Measurements from ENCODE around the gene CFDP1.

The CFDP1 gene

GRCh38 chr16:75248536-75249380, 184.5 kb downstream of the CFDP1 start:
- DNase-seq, result no peak

DNA sequence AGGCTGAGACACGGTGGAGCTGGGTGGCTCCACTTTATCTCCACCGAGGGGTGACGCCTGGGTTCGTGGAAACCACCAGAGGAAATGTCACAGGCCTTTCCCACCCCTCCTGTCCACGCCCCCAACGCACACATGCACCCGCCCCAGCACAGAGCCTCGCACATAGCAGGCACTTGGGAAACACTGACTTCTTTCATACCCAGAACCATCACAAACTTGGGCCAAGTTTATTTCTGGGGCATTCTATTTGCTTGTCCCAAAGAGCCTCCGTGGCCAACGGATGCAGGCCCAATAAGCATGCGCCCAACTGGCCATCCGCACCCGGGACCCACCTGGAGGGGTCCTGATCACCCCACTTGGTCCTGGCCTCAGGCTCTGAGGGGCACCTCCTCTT, 185.2 kb downstream of the CFDP1 start:
- DNase-seq, result no peak

GRCh38 chr16:75247249-75247648, 186.1 kb downstream of the CFDP1 start:
- no peak for DNase-seq

DNA sequence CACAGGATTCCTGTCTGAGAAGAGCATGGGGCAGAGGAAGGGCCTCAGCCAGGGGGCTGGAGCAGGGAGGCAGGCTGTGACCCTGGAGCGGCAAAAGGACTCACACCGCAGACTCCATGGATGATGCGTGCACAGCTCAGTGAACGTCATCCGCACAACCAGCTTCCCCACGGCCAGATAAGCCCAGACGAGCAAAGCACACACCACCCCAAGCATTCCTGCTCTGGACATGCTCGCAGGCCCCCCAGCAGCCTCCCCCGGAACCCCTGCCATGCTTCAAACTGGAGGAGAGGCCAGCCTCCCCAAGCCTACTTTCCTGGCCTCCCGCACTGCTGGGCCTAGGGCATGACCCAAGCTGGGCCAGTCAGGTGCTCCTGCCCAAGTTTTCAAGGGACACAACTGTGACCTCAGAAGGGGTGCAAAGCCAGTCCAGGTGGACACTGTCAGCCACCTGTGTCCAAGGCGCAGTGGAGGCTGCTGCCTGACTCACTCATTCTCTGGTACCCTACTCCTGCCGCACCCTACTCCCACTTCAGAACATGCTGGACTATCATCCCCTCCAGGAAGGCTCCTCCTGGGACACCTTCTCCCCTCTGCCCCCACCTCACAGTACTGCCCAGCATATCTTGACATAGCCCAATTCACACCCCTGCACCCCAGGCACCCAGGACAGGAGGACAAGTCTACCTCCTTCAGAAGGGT, 186.6 kb downstream of the CFDP1 start:
- no peak for DNase-seq

DNA sequence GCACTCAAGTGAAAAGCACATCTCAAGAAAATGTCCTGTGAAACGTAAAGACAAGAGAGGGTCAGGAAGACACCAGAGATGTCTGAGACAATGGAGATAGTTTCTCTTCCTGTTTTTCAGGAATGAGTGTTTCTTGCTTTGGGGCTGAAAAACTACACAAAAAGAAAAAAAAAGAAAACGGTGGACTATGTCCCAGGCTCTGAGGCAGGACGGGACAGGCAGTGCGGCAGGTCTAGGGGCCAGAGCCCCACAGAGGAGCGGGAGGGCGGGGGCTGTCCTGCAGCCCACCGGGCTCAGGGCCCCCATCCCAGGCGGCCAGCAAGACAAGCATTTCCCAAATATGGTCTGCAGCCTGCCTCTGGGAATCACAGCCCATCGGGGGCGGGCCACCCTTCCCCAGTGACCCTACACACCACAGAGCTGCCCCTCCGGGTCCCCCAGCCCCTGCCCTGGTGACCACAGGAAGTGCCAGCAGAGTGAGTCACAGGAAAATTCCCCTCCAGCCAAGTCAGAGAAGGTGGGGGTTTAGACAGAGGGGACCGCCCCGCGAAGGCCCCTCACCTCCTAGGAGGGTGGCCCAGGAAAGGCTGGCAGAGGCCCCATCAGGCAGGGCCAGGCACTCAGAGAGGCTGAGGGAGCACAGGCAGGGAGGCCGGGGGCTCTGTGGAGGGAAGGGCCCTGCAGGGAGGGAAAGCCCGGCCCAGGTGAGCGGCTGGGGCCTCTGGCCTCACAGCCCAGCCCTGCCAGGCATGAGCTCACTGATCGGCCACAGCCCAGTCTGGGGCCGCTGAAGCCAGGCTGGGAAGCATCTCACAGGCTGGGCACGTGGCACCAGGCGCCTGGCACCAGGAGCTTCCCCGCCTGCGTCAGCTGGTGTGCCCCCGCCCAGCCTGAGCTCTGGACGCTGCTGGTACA, 188.2 kb downstream of the CFDP1 start:
- no peak for DNase-seq

- no peak for DNase-seq
These were observed 189.0 kb downstream of the CFDP1 start for GRCh38 chr16:75244225-75244809.
